T-helper 2 cell (primary cell): Measurements from ENCODE around the gene FAHD1.
A peak's percentile ranks its signal among the peaks of the same experiment; 100 is the strongest.
"Not testable (repeated sequence)": the region's sequence is repeated elsewhere in the genome, so short reads cannot be mapped to it uniquely, and the experiment has no call there.

Source experiments
- DNase-seq, 5 experiments: peaks; one replicate each; pipeline versions ENCODE4 v3.0.0 to v3.0.0-alpha.2; 2012 to 2022

FAHD1 gene

GRCh38 chr16:1851793-1852192, 24.8 kb downstream of the FAHD1 start:
- DNase-seq, result no peak

GRCh38 chr16:1857433-1858097, 30.6 kb downstream of the FAHD1 start:
- DNase-seq, result no peak

- no peak for DNase-seq
Measured at GRCh38 chr16:1858189-1858865, 31.3 kb downstream of the FAHD1 start.

- no peak for DNase-seq
Measured at GRCh38 chr16:1859650-1860049, 32.6 kb downstream of the FAHD1 start.

- peak in 1 of 5 experiments; percentile 22 for DNase-seq
Measured at GRCh38 chr16:1861730-1862129, 34.7 kb downstream of the FAHD1 start.

- no peak for DNase-seq
Measured at GRCh38 chr16:1862394-1862793, 35.4 kb downstream of the FAHD1 start.

GRCh38 chr16:1863681-1864460, 36.9 kb downstream of the FAHD1 start:
- DNase-seq, result peak in 2 of 5 experiments; percentile 9 to 48

GRCh38 chr16:1865902-1866690, 39.1 kb downstream of the FAHD1 start:
- no peak for DNase-seq

- no peak for DNase-seq
Measured at GRCh38 chr16:1870365-1871082, 43.5 kb downstream of the FAHD1 start.

- peak in 2 of 5 experiments; percentile 14 to 15 for DNase-seq
Measured at GRCh38 chr16:1871974-1872635, 45.1 kb downstream of the FAHD1 start, which contains the start of gene MEIOB. TSS of gene MEIOB (minus strand) at chr16:1872164. CDS start at chr16:1868175, 3,989 bp downstream.

GRCh38 chr16:1874854-1875253, 47.8 kb downstream of the FAHD1 start:
- no peak for DNase-seq

GRCh38 chr16:1876066-1876465, 49.1 kb downstream of the FAHD1 start:
- DNase-seq, result not testable (repeated sequence)

- peak in 1 of 5 experiments; percentile 64 for DNase-seq
Measured at GRCh38 chr16:1876468-1876867, 49.5 kb downstream of the FAHD1 start.

- DNase-seq, result no peak
Measured at GRCh38 chr16:1877089-1877488, 50.1 kb downstream of the FAHD1 start.

- no peak for DNase-seq
Measured at GRCh38 chr16:1877804-1878203, 50.8 kb downstream of the FAHD1 start.

GRCh38 chr16:1878256-1878655, 51.2 kb downstream of the FAHD1 start:
- no peak for DNase-seq
